ENCODE results near the gene DPP6.

The DPP6 gene

GRCh38 chr7:154903083-154903731 lies 851.0 kb downstream of the DPP6 start:
- DNase-seq (ENCODE audit: low spot score) (no peak), ATAC-seq (ENCODE audit: low read depth) (no peak)
- no peak overlapping the region for H3K4me3 ChIP-seq (ENCODE audit: severe bottlenecking)
- H3K27ac ChIP-seq (ENCODE audit: poor library complexity, severe bottlenecking) = no peak overlapping the region
- no peaks in the 10 kb centered on the region for H3K27me3 ChIP-seq (ENCODE audit: insufficient read depth, poor library complexity, severe bottlenecking)
- TF ChIP-seq CTCF (IDR thresholded peaks at IDR 0.05; ENCODE audit: poor library complexity, severe bottlenecking) = no peak
- H3K9me3 ChIP-seq (ENCODE audit: severe bottlenecking) = no peaks in the 10 kb centered on the region
- no peaks in the 10 kb centered on the region for H3K36me3 ChIP-seq (ENCODE audit: low read depth)
- H3K4me1 ChIP-seq (ENCODE audit: insufficient read depth, poor library complexity, severe bottlenecking) = no peaks in the 10 kb centered on the region

DNA sequence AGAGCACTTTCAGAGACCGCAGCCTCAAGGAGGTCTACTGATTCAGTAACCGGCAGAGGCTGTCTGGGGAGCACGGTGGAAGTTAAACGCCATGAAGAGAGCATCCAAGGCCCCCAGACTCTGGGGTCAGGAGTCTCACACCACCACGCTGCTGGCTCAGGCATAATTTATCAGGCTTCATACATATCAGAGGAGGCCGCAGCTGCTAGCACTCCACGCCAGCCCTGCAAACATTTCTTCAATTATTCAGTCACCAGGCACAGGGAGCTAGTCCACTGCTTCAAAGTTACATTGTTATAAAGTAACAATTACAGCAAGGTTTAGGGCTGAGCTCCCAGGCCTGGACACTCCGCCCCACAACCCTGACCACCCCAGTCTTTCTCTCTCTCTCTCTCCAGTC lies 852.9 kb downstream of the DPP6 start:
- H3K9me3 ChIP-seq (ENCODE audit: severe bottlenecking) = no peaks in the 10 kb centered on the region
- DNase-seq (ENCODE audit: low spot score) (no peak), ATAC-seq (ENCODE audit: low read depth) (no peak)
- H3K4me1 ChIP-seq (ENCODE audit: insufficient read depth, poor library complexity, severe bottlenecking) = no peaks in the 10 kb centered on the region
- H3K36me3 ChIP-seq (ENCODE audit: low read depth) = no peaks in the 10 kb centered on the region
- no peak overlapping the region for H3K4me3 ChIP-seq (ENCODE audit: severe bottlenecking)
- no peak for TF ChIP-seq CTCF (IDR thresholded peaks at IDR 0.05; ENCODE audit: poor library complexity, severe bottlenecking)
- H3K27me3 ChIP-seq (ENCODE audit: insufficient read depth, poor library complexity, severe bottlenecking) = no peaks in the 10 kb centered on the region
- H3K27ac ChIP-seq (ENCODE audit: poor library complexity, severe bottlenecking) = no peak overlapping the region

DNA sequence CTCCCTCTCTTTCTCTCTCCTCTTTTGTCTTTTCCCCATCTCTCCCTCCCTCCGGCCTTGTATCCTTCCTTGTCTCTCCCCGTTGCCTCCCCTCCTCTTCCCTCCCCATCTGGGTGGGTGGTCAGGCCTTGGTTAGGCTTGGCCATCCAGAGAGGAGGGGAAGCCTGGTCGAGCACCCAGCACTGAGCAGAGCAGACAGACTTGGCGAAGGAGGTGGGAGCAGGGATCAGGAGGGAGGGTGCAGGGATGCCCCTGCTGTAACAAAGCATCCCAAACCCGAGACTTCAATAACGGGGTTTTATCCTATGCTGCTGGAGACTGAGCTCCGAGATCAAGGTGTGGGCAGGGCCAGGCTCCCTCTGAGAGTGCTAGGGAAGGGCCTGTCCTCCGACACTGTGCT lies 853.4 kb downstream of the DPP6 start:
- ATAC-seq (ENCODE audit: low read depth) = no peak
- H3K9me3 ChIP-seq (ENCODE audit: severe bottlenecking) = no peaks in the 10 kb centered on the region
- no peaks in the 10 kb centered on the region for H3K27me3 ChIP-seq (ENCODE audit: insufficient read depth, poor library complexity, severe bottlenecking)

DNA sequence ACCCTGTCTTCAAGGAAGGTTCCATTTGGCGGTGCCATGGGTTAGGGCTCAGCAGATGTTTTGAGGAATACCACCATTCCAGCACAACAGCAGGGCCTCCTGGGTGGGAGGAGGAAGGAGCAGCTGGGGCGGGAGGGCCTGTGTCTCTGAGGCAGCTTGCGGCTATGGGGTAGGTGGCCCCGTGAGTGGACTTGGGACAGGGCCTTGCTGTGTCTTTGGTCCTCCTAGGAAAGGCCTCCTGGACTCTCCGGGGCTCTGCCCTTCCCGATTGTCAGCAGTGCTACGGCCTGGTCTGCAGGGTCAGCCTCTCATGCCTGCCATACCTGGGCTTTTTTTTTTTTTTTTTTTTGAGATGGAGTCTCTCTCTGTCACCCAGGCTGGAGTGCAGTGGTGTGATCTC lies 854.0 kb downstream of the DPP6 start:
- TF ChIP-seq CTCF (IDR thresholded peaks at IDR 0.05; ENCODE audit: poor library complexity, severe bottlenecking) = no peak
- H3K27ac ChIP-seq (ENCODE audit: poor library complexity, severe bottlenecking) = no peak overlapping the region
- ATAC-seq (ENCODE audit: low read depth) (no peak), DNase-seq (ENCODE audit: low spot score) (no peak)
- H3K27me3 ChIP-seq (ENCODE audit: insufficient read depth, poor library complexity, severe bottlenecking) = no peaks in the 10 kb centered on the region
- no peaks in the 10 kb centered on the region for H3K4me1 ChIP-seq (ENCODE audit: insufficient read depth, poor library complexity, severe bottlenecking)
- H3K36me3 ChIP-seq (ENCODE audit: low read depth) = no peaks in the 10 kb centered on the region
- H3K9me3 ChIP-seq (ENCODE audit: severe bottlenecking) = no peaks in the 10 kb centered on the region
- no peak overlapping the region for H3K4me3 ChIP-seq (ENCODE audit: severe bottlenecking)

More for the DNA sequence above, 853.4 kb downstream of the DPP6 start:
- Histone ChIP-seq H3K4me1 (ENCODE audit: insufficient read depth, poor library complexity, severe bottlenecking) (no peaks in the 10 kb centered on the region), H3K27ac (ENCODE audit: poor library complexity, severe bottlenecking) (no peak overlapping the region), H3K36me3 (ENCODE audit: low read depth) (no peaks in the 10 kb centered on the region), H3K4me3 (ENCODE audit: severe bottlenecking) (no peak overlapping the region)
- no peak for TF ChIP-seq CTCF (IDR thresholded peaks at IDR 0.05; ENCODE audit: poor library complexity, severe bottlenecking)
- no peak for DNase-seq (ENCODE audit: low spot score)

DNA sequence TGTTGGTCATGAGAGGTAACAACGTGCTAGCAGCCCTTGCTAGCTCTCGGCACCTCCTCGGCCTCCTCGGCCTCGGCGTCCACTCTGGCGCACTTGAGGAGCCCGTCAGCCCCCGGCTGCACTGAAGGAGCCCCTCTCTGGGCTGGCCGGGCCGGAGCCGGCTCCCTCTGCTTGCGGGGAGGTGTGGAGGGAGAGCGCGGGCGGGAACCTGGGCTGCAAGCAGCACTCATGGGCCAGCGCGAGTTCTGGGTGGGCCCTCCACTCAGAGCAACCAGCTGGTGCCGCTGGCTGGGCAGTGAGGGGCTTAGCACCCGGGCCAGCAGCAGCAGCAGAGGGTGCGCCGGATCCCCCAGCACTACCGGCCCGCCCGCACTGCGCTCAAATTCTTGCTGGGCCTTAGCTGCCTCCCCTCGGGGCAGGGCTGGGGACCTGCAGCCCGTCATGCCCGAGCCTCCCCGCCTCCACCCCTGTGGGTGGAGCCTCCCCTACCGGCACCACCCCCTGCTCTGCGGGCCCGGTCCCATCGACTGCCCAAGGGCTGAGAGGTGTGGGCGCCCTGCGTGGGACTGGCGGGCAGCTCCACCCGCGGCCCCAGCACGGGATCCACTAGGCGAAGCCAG lies 854.6 kb downstream of the DPP6 start:
- H3K36me3 ChIP-seq (ENCODE audit: low read depth) = no peaks in the 10 kb centered on the region
- no peak overlapping the region for H3K4me3 ChIP-seq (ENCODE audit: severe bottlenecking)
- no peaks in the 10 kb centered on the region for H3K9me3 ChIP-seq (ENCODE audit: severe bottlenecking)
- TF ChIP-seq CTCF (IDR thresholded peaks at IDR 0.05; ENCODE audit: poor library complexity, severe bottlenecking) = no peak
- no peak overlapping the region for H3K27ac ChIP-seq (ENCODE audit: poor library complexity, severe bottlenecking)
- ATAC-seq (ENCODE audit: low read depth) (no peak), DNase-seq (ENCODE audit: low spot score) (no peak)
- H3K4me1 ChIP-seq (ENCODE audit: insufficient read depth, poor library complexity, severe bottlenecking) = no peaks in the 10 kb centered on the region
- H3K27me3 ChIP-seq (ENCODE audit: insufficient read depth, poor library complexity, severe bottlenecking) = no peaks in the 10 kb centered on the region

Data from RWPE2 (cell line).